GM18868 (cell line): Measurements from ENCODE around the gene MTX2.
A peak's percentile ranks its signal among the peaks of the same experiment; 100 is the strongest.
"Not testable (repeated sequence)": the region's sequence is repeated elsewhere in the genome, so short reads cannot be mapped to it uniquely, and the experiment has no call there.

Experiments used
- ATAC-seq: cut with Tn5 transposase; IDR thresholded peaks from one replicate; pipeline ENCODE4 v1.9.1; 2021; ENCODE audit warnings: mild to moderate bottlenecking, moderate library complexity; ENCODE audit not compliant: unreplicated experiment

The MTX2 gene

DNA sequence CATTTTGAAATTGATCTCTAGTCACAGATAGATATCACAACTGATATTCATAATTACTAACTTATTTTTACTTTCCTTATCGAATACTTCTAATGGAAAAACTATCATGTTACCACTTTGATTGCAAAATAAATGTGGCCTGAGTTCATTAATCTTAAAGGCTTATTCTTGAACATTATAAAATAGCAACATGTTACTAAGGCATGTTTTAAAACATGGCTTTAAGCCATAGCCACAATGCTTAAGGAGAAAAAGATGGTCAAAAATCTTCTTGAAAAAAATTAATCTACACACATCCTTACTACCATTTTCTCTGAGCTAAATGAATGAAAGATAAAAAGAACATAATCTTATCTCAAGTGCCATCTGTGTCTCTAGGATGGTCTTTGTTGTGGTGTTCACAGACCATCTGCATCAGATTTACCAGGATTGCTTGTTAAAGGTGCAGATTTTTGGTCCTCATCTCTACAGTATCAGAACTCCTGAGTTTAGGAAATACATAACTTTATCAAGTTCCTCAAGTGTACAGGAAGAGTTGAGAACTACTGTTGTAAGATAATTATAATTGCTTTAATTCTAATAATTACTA, 15.3 kb downstream of the MTX2 start:
- ATAC-seq = no peak

DNA sequence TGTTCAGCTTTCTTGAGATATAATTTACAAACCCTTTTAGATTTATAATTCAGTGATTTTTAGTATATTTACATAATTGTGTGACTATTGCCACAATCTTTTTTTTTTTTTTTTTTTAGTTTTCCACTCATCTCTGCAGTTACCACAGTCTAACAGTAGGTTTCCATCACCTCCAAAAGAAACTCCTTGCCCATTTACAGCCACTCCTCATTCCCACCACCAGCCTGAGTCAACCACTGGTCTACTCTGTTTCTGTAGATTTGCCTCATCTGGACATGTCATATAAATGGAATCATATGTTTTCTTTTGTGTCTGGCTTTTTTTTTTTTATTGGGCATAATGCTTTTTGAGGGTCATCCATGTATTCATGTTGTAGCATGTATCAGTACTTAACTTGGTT, 16.1 kb downstream of the MTX2 start:
- no peak for ATAC-seq

DNA sequence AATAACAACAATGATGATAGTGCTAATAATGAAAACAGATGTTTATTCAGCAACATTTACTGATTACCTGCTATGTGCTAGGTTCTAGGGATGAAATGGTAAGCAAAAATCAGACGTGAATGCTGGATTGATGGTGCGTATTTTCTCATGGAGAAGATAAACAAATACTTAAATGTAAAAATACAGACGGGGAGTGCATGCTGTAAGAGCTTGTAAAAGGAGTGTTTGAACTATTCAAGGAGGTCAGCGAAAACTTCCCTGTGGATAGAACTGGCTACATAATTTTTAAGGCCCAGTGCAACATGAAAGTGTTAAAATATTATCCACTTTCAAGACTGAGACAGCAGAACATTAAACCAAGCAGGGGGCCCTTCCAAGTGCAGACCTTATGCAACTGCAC, 22.1 kb downstream of the MTX2 start:
- ATAC-seq = peak; percentile 25

DNA sequence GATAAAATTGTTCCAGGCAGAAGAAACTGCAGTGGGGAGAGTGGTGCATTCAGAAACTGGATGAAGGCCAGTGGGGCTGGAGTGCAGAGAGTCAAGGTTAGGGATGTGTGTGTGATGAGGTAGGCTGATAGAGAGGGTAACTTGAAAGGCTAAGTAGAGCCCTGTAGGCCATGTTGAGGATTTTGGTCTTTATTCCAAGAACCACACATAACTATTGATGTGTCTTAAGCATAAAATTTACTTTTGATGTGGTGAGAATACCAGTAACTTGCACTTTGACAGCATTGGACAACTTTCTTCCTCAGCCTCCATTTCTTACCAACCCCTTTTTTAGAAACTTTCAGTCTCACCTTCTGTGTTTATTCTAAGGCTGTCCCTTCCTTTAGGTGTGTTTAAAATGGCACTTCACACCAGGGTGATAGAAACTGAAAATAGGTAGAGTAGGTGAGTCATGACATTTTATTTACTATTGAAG, 22.6 kb downstream of the MTX2 start:
- peak; percentile 97 for ATAC-seq

DNA sequence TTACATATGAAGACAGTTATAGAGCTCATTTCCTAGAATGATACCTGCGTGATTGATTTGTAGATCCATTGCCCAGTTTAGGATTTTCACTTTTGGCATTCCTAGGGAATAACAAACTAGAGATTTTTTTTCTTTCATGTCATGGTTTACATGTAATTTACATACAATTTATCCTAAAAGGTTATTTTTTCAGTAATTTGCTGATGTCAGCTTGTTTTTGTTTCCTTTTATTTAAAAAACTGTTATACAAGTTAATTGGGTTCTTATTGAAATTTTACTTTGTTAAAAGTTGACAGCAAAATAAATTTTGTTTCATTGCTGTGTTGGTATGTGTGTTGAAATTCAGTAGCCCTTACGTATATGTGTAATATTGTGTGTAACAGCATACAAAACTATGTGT, 23.4 kb downstream of the MTX2 start:
- ATAC-seq = no peak

DNA sequence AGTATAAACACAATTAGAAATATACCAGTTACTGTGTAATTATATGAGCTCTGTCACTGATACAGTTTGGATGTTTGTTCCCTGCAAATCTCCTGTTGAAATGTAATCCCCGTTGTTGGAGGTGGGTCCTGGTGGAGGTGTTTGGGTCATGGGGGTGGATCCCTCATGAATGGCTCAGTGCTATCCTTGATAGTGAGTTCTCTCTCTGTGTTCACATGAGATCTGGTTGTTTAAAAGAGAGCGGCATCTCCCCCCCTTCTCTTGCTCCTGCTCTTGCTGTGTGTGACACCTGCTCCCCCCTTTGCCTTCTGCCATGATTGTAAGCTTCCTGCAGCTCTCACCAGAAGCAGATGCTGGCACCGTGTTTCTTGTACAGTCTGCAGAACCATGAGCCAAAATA, 24.1 kb downstream of the MTX2 start:
- no peak for ATAC-seq

DNA sequence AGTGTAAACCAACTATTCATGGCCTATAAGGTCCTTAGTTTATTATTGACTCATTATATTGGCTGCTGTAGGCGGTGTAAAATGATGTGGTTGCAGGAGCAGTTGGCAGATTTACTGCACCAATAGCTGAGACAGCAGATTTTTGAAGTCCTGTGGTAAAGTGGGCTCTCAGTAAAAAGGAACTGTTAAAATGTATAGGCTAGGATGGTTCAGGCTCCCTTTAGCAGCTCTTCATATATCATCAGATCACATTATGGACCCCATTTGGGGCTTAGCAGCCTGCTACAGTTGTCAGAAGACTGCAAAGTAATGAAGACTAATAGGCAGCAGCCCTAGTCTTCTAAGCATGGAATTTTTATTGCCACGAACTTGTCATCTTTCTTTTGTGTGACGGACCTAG, 27.8 kb downstream of the MTX2 start:
- ATAC-seq = no peak

DNA sequence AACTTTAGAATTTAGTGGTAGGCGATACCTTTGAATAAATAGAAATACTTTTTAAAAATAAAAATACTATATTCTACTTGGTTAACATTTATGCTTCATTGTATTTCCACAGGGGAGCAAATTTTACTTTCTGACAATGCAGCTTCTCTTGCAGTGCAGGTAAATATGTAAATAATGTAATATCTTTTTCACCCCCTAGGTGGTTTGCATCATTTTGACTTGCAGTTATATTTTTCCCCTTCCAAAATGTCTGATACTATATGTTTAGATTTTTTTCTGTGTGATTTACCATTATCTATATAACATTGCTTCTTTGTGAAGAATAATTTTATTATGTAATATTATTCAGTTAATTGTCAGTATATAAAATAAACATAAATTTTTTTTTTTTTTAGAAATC, 28.5 kb downstream of the MTX2 start:
- ATAC-seq = no peak

DNA sequence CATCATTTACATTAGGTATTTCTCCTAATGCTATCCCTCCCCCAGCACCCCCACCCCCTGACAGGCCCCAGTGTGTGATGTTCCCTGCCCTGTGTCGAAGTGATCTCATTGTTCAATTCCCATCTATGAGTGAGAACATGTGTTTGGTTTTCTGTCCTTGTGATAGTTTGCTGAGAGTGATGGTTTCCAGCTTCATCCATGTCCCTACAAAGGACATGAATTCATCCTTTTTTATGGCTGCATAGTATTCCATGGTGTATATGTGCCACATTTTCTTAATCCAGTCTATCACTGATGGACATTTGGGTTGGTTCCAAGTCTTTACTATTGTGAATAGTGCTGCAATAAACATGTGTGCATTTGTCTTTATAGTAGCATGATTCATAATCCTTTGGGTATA, 36.8 kb downstream of the MTX2 start:
- ATAC-seq = not testable (repeated sequence)

DNA sequence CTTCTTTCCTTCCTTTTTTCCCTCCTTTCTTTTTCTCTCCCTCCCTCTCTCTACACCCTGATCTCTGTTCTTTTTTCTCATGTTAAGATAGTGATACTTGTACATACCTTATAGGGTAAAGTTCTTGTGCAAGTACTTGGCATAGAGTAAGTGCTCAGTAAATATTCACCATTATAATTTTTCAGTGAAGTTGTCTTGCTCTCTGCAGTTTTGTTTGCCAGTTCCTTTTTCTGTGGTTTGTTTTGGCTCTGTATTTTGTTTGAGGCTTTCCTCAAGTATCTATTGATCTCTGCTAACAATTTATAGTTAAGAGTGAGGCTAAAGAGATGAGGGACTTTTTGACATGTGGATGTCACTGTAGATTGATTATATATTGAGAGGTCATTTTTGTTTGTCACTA, 48.0 kb downstream of the MTX2 start:
- no peak for ATAC-seq

DNA sequence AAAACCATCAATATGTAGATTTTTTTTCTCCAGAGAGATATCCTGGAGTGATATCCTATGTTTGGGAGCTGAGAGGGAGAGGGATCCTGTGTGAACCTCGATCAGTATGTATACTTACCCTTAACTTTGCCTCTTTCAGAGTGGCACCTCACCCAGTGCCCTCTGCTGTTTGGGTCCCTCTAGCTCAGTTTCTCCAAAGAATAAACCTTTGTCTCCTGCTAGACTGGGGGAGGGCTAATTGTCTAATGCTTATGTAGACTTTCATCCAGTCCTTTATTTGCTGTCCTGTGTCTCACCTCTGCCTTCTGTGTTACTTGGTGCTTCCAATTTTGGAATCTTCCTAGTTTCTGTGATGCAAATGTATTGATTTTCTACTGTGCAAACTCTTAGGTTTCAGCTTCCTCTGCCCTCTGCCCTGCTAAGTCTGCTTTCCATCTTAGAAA, 48.4 kb downstream of the MTX2 start:
- no peak for ATAC-seq

DNA sequence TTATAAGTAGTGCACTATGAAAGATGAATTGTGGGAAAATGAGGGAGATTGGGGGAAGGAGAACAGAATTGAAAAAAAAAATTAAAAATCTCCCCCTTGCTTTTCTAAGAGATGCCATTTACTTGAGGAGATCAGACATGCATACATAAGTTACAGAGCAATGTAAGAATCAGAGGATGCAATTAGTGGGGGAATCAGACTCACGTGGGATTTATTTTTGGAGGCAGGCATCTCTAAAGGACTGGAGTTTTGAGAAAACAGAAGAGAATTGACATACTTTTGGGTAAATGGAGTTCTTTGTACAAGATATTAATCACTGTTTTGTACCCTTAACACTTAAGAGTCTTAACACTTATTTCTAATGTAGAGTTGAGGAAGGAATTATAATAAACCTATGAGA, 52.7 kb downstream of the MTX2 start:
- no peak for ATAC-seq

DNA sequence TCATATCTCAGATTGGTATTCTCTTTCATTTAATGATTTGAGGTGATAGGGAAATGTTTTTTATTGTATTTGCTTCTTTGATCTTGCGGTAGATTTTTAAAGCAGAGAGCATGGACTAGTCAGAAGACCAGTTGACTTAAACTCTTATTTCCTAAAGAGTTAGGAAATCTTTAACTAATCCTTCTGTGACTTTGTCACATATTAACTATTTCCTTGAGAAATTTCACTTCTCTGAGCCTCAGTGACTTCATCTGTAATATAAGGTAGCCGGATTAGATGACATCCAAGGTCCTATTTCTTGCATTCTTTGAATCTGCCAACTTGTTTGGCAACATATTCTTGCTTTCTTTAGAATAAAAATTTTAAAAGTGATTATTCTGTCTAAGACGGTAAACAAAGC, 55.6 kb downstream of the MTX2 start:
- ATAC-seq = no peak

DNA sequence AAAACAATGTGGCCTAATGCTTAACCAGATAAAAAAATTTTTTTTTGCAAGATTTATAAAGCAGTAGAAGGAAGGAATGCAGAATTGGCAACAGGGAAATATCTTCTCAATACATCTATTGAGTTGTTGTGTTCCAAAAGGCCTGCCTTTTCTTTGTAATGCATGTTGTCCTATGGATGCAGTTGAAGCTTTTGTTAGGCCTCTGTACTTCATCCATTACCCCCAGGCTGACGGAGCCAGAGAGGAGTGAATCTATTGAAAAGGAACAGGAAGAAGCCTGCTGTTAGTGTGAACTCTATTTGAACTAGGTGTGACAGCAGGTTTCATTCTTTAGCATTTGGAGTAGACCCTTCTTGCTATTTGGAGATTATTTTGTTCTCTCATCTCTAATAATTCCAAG, 56.5 kb downstream of the MTX2 start:
- ATAC-seq = no peak

DNA sequence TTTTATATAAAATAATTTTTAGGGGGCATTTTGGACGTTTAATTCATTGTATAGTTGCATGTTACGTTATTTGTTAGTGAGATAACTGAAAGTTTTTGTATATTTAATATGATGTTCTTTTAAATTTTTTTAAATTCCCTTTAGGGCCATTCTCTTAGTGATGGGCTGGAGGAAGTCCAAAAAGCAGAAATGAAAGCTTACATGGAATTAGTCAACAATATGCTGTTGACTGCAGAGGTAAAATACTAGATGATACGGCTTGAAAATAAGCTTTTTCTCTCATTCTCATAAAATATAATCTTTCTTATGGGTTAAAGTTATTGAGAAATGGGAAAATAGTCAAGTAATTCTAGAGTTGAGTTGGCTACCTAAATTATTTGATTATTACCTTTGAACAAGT, 58.9 kb downstream of the MTX2 start:
- ATAC-seq = peak; percentile 84

DNA sequence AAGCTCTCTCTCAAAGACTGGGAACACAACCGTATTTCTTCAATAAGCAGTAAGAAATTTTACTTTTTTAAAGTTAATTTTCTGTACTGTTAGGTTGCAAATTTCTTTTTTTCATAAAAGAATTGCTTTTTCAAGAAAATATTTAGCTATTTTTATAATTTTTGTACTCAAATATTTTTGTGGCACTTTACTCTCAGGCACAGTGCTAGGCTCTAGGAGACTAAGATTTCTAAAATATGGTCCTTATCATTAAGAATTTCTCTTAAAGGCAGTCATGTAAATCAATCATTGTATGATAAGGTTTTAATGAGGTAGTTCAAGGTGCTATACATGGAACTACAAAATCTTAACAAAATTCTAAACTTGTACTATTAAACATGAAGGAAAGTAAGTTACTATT, 61.4 kb downstream of the MTX2 start:
- ATAC-seq = no peak

DNA sequence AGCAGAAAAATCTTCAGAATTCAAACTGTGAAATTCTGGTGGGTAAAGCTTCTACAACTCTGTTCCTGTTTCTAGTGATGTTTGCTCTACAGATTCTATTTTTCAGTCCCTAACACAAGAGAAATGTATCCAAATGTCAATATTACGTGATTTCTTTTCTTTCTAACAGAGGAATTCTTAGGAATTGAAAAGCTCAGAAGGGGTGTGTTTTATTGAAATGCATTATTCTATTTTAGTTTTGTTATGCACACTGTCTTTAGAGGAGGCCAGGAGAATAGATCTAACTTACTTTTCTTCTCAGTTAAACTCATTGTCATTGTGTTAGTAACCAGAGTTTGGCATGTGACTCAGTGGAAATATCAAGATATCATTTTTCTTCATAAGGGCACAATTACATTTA, 62.4 kb downstream of the MTX2 start:
- ATAC-seq = no peak

DNA sequence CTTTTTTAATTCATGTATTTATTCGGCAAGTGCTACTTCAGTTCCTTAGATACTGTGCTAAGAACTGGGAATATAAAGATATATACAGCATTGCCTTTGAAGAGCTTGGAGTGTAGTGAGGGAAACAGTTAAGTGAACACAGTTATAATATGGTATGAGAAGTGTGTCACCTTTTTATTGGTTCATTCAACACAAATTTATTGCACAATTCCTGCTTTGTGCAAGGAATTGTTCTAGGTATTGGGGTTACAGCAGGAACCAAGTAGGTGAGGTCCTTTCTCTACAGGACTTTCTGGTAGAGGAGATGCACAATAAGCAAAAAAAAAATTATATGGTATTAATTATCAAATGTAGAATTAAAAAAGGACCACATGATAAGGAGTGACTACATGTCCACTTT, 65.5 kb downstream of the MTX2 start:
- ATAC-seq = no peak

DNA sequence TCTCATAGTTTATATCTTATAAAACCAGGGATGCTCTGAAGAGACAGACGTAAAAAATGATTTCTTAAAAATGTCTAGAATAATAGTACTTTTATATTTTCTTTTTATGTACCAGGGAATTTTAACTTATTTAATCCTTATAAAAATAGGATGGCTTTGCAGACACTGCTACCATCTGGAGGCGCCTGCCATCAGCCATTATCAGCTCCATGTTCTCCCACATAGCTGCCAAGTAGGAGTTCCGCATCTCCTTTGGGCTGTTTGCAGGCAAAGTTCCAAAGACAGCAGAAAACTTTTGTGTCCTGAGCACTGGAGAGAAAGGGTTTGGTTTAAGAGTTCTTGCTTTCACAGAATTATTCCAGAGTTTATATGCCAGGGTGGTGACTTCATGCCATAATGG, 69.2 kb downstream of the MTX2 start:
- ATAC-seq = no peak

DNA sequence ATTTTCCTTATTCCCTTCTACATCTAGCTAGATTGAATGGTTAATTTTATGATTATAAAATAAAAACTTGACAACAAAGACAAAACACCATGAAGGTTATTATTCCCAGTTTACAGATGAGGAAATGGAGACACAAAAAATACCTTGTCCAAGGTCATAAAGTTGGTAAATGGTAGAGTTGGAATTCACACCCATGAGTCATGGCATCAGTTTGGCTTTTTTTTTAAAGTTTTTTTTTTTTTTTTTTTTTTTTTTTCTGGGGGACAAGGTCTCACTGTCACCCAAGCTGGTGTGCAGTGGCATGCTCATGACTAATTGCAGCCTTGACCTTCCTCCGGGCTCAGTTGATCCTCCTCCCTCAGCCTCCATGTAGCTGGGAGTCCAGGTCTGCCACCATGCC, 70.0 kb downstream of the MTX2 start:
- no peak for ATAC-seq

DNA sequence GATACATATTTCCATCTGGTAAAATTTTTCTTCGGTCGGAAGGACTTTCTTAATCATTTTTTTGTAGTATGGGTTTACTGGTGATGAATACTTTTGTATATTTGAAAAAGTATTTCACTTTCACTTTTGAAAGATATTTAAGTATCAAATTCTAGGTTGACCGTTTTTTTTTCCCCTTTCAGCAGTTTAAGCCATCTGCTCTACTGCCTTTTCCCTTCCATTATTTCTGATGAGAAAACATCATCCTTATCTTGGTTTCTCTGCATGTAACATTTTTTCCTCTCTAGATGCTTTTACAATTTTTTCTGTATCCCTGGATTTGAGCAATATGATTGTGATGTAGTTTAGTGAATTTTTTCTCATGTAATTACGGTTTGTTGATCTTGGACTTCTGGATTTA, 87.0 kb downstream of the MTX2 start:
- ATAC-seq = no peak

DNA sequence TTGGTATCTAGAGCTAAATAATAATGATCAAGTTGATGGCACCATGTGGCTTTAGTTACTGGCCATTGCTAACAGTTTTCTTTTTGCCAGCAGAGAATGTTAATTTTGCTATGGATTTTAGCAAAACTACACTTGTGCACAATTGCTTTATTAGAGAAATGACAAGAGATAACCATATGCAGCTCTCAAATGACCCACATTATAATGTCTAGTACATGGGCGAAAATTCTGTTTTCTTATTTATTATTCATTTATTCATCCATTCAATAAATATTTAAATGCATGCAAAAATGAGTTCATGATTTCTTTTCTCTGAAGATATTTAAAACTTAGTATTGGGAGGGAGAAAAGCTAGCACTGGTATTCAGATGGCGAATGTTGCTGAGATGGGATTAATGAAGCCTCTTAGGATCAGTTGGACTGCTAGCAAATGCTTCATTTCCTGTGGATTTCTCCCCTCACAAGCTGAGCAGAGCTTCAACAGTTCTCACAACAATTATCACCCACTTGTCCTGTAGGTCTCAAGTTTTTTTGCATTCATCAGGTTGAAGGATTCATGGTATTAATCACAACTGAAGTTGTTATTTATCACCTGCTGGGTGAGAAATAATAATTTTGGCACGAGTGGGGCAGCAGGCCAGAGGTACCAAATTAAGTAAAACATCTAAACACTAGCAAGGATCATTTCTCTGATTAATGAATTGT, 95.2 kb downstream of the MTX2 start:
- ATAC-seq = no peak

DNA sequence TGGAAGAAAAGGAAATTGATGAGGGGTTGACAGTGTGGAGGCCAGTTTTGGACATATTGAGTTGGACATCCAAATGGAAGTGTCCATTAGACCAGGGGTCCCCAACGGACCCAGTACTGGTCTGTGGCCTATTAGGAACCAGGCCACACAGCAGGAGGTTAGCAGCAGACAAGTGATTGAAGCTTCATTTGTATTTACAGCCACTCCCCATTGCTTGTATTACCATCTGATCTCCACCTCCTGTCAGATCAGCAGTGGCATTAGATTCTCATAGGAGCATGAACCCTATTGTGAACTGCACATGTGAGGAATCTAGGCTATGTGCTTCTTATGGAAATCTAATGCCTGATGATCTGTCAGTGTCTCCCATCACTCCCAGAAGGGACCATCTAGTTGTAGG, 99.1 kb downstream of the MTX2 start:
- no peak for ATAC-seq
